ENCODE results near the gene LIX1L. TPM values are rescaled to one million over a fixed set of nuclear protein-coding genes. Genes with fewer than 3 reads are reported as not detected.

Gene LIX1L
- total and polyA plus RNA-seq, 5 donors from 2014 or later, result 21.7 to 36.2 (median 26.1) TPM

DNA sequence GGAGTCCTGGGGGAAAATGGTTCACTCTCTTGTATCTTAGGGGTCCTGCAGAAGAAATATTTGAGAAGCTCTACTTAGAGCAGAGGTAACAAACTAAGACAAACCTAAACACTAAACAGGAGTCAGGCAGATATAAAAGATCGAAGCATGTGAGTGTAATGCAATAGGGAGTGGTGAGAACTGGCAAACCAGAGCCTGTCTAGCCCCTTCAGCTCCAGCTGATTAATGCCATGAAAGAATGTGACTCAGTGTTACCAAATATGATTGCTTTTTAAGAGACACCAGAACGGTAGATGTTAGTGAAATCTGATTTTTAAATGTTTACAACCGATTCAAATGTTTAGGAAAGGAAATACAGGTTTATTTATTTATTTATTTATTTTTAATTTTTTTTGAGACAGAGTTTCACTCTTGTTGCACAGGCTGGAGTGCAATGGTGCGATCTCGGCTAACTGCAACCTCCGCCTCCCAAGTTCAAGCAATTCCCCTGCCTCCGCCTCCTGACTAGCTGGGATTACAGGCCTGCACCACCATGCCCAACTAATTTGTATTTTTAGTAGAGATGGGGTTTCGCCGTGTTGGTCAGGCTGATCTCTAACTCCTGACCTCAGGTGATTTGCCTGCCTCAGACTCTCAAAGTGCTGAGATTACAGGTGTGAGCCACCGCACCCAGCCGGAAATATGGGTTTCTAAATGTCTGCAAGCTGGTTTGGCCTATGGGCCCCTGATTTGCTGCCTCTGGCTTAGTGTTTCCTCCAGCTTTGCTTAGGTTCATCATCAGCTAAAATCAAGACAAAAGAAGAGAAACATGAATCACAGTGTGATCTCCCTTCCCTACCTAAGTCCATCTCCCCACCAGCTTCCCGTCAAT, 26.4 kb upstream of the LIX1L start:
- H3K9me3 ChIP-seq (ENCODE audit: control insufficient read depth in 2 of 2, low read length in 2 of 2), result no peaks in the 10 kb centered on the region
- Mint-ChIP-seq H3K4me3 (peak overlapping the region; percentile 69 to 87 (median 84)), H3K4me1 (peaks cover 20 to 56% (median 46%) of the 10 kb centered on the region in 4 donors), H3K27me3 (no peaks in the 10 kb centered on the region), H3K9me3 (no peaks in the 10 kb centered on the region), H3K36me3 (no peaks in the 10 kb centered on the region), H3K27ac (peak overlapping the region; percentile 91 to 97 (median 91))
- peaks cover 76% of the 10 kb centered on the region for H3K4me1 ChIP-seq (ENCODE audit: control insufficient read depth, insufficient read depth, low read length, poor library complexity, severe bottlenecking)
- H3K27me3 ChIP-seq (ENCODE audit: control insufficient read depth, insufficient read depth, low read length), result no peaks in the 10 kb centered on the region
- H3K27ac ChIP-seq (ENCODE audit: insufficient read depth, low read length, poor library complexity, severe bottlenecking), result peak overlapping the region; percentile 95
- H3K36me3 ChIP-seq (ENCODE audit: control insufficient read depth, insufficient read depth, low read length), result no peaks in the 10 kb centered on the region
- DNase-seq (peak in 2 of 3 donors; percentile 58 to 76), ATAC-seq (ENCODE audit: low read depth in 2 of 2) (peak; percentile 56 to 60)
- peak overlapping the region; percentile 65 for H3K4me3 ChIP-seq (ENCODE audit: low read depth, low read length)

DNA sequence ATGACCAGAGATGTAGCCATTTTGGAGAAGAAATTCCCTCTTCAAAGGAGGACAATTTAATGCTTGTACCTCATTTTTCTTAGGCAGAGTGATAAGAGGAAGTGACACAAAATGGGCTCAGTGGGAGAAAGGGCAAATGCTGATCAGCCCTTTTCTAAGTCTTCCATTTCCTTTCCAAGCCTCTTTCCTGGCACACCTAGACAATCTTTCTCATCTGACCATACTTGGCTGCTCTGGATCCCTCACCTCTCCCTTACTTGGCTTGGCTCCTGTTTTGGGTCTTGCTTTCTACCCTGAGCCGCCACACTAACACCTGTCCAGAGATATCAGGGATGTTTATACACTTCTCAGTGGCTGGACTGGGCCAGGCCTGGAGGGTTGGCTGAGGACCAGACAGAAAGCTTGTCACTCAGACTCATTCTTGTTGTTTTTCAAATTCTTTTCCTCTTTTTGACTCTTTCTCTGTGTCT, 25.4 kb upstream of the LIX1L start:
- Histone ChIP-seq H3K27me3 (ENCODE audit: control insufficient read depth, insufficient read depth, low read length) (no peaks in the 10 kb centered on the region), H3K9me3 (ENCODE audit: control insufficient read depth in 2 of 2, low read length in 2 of 2) (no peaks in the 10 kb centered on the region), H3K27ac (ENCODE audit: insufficient read depth, low read length, poor library complexity, severe bottlenecking) (peak overlapping the region; percentile 95), H3K4me1 (ENCODE audit: control insufficient read depth, insufficient read depth, low read length, poor library complexity, severe bottlenecking) (peaks cover 85% of the 10 kb centered on the region), H3K36me3 (ENCODE audit: control insufficient read depth, insufficient read depth, low read length) (no peaks in the 10 kb centered on the region), H3K4me3 (ENCODE audit: low read depth, low read length) (peak overlapping the region; percentile 58)
- ATAC-seq (ENCODE audit: low read depth in 2 of 2) (no peak), DNase-seq (no peak)
- H3K4me1 Mint-ChIP-seq, result peaks cover 15 to 51% (median 37%) of the 10 kb centered on the region in 4 donors
- H3K27ac Mint-ChIP-seq, result peak overlapping the region in 2 of 3 donors; percentile 0 to 96
- H3K4me3 Mint-ChIP-seq, result peak overlapping the region; percentile 5 to 87 (median 55)
- H3K27me3 Mint-ChIP-seq, result no peaks in the 10 kb centered on the region
- H3K36me3 Mint-ChIP-seq, result no peaks in the 10 kb centered on the region
- no peaks in the 10 kb centered on the region for H3K9me3 Mint-ChIP-seq

DNA sequence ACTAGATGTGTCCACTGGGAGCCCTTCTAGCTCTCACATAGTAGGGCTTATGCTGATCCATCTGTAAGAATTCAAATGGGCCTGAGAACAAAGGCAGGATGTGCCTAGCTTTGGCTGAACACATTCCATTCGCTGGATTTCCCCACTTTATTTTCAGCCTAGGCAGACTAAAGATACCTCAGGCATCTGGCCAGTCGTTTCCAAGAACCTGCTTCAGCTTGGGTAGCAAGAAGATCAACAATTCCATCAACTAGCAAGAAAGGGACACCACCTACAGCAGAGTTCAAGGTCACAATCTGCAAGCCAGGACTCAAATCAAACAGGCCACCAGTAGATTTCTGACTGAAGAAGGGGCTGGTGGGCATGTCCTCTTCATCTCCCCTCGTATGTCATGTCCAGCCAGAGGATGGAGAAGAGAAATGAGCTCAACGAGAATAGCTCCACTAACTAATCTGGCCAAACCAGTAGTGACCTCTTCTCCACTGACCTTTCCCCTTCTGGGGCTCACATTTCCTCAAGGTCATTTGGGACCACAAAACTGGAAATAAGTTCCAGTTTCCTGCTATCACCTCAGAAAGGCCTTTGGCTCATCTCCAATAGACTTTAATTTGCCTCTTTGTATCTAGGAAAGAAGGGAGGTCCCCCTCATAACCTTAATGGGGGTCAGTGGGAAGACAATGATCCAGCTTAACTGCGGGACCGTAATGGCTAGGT, 24.4 kb upstream of the LIX1L start:
- Histone ChIP-seq H3K27me3 (ENCODE audit: control insufficient read depth, insufficient read depth, low read length) (no peaks in the 10 kb centered on the region), H3K27ac (ENCODE audit: insufficient read depth, low read length, poor library complexity, severe bottlenecking) (peak overlapping the region; percentile 95), H3K9me3 (ENCODE audit: control insufficient read depth in 2 of 2, low read length in 2 of 2) (no peaks in the 10 kb centered on the region), H3K36me3 (ENCODE audit: control insufficient read depth, insufficient read depth, low read length) (no peaks in the 10 kb centered on the region), H3K4me1 (ENCODE audit: control insufficient read depth, insufficient read depth, low read length, poor library complexity, severe bottlenecking) (peaks cover 90% of the 10 kb centered on the region), H3K4me3 (ENCODE audit: low read depth, low read length) (peak overlapping the region; percentile 42)
- DNase-seq (no peak), ATAC-seq (ENCODE audit: low read depth in 2 of 2) (no peak)
- H3K27me3 Mint-ChIP-seq, result no peaks in the 10 kb centered on the region
- H3K4me1 Mint-ChIP-seq, result peaks cover 16 to 45% (median 28%) of the 10 kb centered on the region in 4 donors
- peak overlapping the region in 1 of 3 donors; percentile 71 for H3K27ac Mint-ChIP-seq
- peaks cover 5% of the 10 kb centered on the region for H3K36me3 Mint-ChIP-seq
- H3K9me3 Mint-ChIP-seq, result no peaks in the 10 kb centered on the region
- H3K4me3 Mint-ChIP-seq, result peak overlapping the region; percentile 12 to 58 (median 47)

DNA sequence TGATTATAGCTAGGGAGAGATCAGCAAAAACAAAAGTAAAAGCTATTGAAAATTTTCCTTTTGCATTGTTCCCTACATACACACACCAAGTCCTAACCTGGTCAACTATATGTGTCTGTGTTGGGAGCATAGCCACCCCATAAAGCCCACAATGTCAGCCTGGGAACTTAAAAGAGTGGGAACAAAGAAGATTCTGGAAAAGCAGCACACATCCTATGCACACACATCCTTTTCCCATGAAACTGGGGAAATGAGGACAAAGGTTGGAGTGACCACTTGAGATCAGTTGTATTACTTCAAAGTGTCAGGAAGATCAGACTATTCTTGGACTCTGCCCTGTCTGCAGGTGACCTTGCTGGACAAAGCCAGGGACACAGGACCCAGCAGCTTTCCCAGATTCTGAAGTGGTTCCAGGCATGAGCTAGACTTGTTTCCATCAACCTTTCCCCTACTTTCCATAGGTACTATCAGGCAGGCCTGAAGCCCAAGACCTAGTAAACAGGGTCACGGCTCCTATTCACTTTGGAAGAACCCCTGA, 22.7 kb upstream of the LIX1L start:
- no peak for ATAC-seq (ENCODE audit: low read depth in 2 of 2)
- Mint-ChIP-seq H3K4me1 (peaks cover 15 to 39% (median 19%) of the 10 kb centered on the region in 4 donors), H3K9me3 (no peaks in the 10 kb centered on the region), H3K36me3 (peaks cover 5% of the 10 kb centered on the region), H3K4me3 (peak overlapping the region in 1 of 4 donors; percentile 12), H3K27me3 (no peaks in the 10 kb centered on the region), H3K27ac (no peak overlapping the region)
- H3K4me3 ChIP-seq (ENCODE audit: low read depth, low read length), result peak overlapping the region; percentile 77
- no peaks in the 10 kb centered on the region for H3K9me3 ChIP-seq (ENCODE audit: control insufficient read depth in 2 of 2, low read length in 2 of 2)
- H3K36me3 ChIP-seq (ENCODE audit: control insufficient read depth, insufficient read depth, low read length), result no peaks in the 10 kb centered on the region
- peaks cover 86% of the 10 kb centered on the region for H3K4me1 ChIP-seq (ENCODE audit: control insufficient read depth, insufficient read depth, low read length, poor library complexity, severe bottlenecking)
- DNase-seq, result no peak
- H3K27me3 ChIP-seq (ENCODE audit: control insufficient read depth, insufficient read depth, low read length), result no peaks in the 10 kb centered on the region
- H3K27ac ChIP-seq (ENCODE audit: insufficient read depth, low read length, poor library complexity, severe bottlenecking), result peak overlapping the region; percentile 95

DNA sequence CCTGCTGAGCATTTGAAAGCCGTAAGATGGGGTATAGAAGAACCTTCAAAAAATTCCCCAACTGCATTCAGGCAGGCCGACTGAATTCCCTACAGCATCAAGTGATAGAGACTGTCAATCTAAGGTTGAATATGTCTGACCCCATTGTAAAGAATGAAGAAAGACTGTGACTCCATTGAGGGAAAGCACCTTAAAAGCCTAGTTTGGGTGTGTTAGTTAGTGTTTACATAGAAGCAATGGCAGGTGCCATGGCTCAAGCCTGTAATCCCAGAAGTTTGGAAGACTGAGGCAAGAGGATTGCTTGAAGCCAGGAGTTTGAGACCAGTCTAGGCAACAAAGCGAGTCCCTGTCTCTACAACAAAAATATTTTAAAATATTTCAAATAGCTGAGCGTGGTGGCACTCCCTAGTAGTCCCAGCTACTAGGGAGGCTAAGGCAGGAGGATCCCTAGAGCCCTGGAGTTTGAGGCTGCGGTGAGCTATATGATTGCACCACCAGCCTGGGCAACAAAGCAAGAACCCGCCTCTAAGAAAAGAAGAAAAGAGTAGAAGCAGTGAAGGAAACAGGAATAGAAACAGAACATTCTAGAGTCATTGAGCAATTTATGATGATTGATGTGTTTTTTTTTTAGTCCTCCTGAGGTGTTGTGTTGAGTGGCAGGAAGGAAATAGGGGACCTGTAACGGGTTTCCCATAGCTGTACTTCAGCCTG, 22.1 kb upstream of the LIX1L start:
- peak overlapping the region; percentile 77 for H3K4me3 ChIP-seq (ENCODE audit: low read depth, low read length)
- H3K27ac ChIP-seq (ENCODE audit: insufficient read depth, low read length, poor library complexity, severe bottlenecking), result peak overlapping the region; percentile 95
- peaks cover 10% of the 10 kb centered on the region for H3K36me3 Mint-ChIP-seq
- H3K27me3 ChIP-seq (ENCODE audit: control insufficient read depth, insufficient read depth, low read length), result no peaks in the 10 kb centered on the region
- H3K4me3 Mint-ChIP-seq, result no peak overlapping the region
- H3K36me3 ChIP-seq (ENCODE audit: control insufficient read depth, insufficient read depth, low read length), result no peaks in the 10 kb centered on the region
- no peaks in the 10 kb centered on the region for H3K27me3 Mint-ChIP-seq
- DNase-seq (peak in 2 of 3 donors; percentile 45 to 71), ATAC-seq (ENCODE audit: low read depth in 2 of 2) (peak; percentile 11 to 20)
- H3K9me3 ChIP-seq (ENCODE audit: control insufficient read depth in 2 of 2, low read length in 2 of 2), result no peaks in the 10 kb centered on the region
- no peaks in the 10 kb centered on the region for H3K9me3 Mint-ChIP-seq
- H3K27ac Mint-ChIP-seq, result no peak overlapping the region
- H3K4me1 ChIP-seq (ENCODE audit: control insufficient read depth, insufficient read depth, low read length, poor library complexity, severe bottlenecking), result peaks cover 79% of the 10 kb centered on the region
- H3K4me1 Mint-ChIP-seq, result peaks cover 14 to 37% (median 19%) of the 10 kb centered on the region in 4 donors

DNA sequence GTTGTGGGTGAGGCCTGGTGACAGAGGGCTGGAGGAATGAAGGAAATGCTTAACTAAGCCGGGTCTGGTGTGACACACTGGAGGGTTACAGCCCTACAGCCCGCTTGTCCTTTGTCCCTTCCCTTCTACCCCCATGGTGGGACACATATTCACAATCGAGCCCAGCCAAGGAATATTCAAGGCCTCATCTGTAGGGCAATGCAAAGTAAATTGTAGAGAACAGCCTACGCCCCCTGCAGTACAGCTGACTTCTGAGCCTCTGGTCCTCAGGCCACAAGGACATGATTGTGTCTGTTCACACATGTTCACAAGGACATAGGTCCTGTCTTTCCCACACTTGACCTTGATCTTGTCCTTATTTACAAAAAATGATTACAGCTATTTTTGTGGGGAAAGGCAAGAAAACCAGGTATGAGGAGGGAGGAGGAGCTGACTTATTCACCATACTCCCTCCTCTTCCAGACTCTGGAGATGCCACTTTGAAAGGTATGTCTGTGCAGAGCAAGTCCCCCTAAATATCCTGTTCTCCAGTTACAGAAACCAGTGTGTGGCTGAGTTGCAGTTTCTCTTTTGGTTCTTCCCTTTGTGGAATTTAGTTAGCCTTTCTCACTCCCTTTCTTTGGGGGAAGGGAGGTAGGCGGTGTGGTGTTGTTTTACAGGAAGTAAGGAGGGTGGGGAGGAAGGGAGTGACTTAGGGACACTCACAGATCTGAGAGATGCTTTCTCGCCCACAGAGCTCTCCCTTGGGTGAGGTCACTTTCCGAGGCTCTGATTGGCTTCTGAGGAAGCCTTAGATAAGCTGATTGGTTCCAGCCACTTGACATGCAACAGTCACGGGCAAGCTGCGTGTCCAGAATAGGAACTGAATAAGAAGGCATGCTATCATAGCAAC, 21.3 kb upstream of the LIX1L start:
- peaks cover 13 to 34% (median 17%) of the 10 kb centered on the region in 4 donors for H3K4me1 Mint-ChIP-seq
- no peaks in the 10 kb centered on the region for H3K36me3 ChIP-seq (ENCODE audit: control insufficient read depth, insufficient read depth, low read length)

More for the DNA sequence above, 21.3 kb upstream of the LIX1L start:
- peaks cover 11% of the 10 kb centered on the region for H3K36me3 Mint-ChIP-seq
- H3K27ac ChIP-seq (ENCODE audit: insufficient read depth, low read length, poor library complexity, severe bottlenecking), result peak overlapping the region; percentile 95
- peak; percentile 81 to 82 for ATAC-seq (ENCODE audit: low read depth in 2 of 2)
- peak; percentile 73 to 98 (median 82) for DNase-seq
- no peaks in the 10 kb centered on the region for H3K9me3 Mint-ChIP-seq
- no peak overlapping the region for H3K4me3 Mint-ChIP-seq
- no peaks in the 10 kb centered on the region for H3K27me3 Mint-ChIP-seq
- no peaks in the 10 kb centered on the region for H3K9me3 ChIP-seq (ENCODE audit: control insufficient read depth in 2 of 2, low read length in 2 of 2)
- H3K27me3 ChIP-seq (ENCODE audit: control insufficient read depth, insufficient read depth, low read length), result no peaks in the 10 kb centered on the region
- H3K4me3 ChIP-seq (ENCODE audit: low read depth, low read length), result peak overlapping the region; percentile 77
- no peak overlapping the region for H3K27ac Mint-ChIP-seq
- H3K4me1 ChIP-seq (ENCODE audit: control insufficient read depth, insufficient read depth, low read length, poor library complexity, severe bottlenecking), result peaks cover 71% of the 10 kb centered on the region
